ENCODE data around the gene AMER2.

AMER2 gene

GRCh38 chr13:25157681-25158080 is 14.4 kb downstream of the AMER2 start:
- no peak overlapping the region for H3K27ac ChIP-seq (ENCODE audit: low read length)
- no peak overlapping the region for H3K9ac ChIP-seq (ENCODE audit: low read length)
- no peaks in the 10 kb centered on the region for H3K79me2 ChIP-seq (ENCODE audit: low read length)
- no peak overlapping the region for H2AFZ ChIP-seq (ENCODE audit: low read depth, low read length)
- H4K20me1 ChIP-seq (ENCODE audit: insufficient read depth, low read length): no peaks in the 10 kb centered on the region
- no peaks in the 10 kb centered on the region for H3K27me3 ChIP-seq (ENCODE audit: low read depth, low read length)
- TF ChIP-seq CTCF (IDR thresholded peaks at IDR 0.05; ENCODE audit: low read depth, low read length) (no peak), EZH2phosphoT487 (IDR thresholded peaks at IDR 0.05; ENCODE audit: low read depth) (no peak)
- H3K4me3 ChIP-seq (ENCODE audit: low read length): no peak overlapping the region
- H3K4me1 ChIP-seq (ENCODE audit: low read length): no peaks in the 10 kb centered on the region
- no peaks in the 10 kb centered on the region for H3K9me3 ChIP-seq (ENCODE audit: insufficient read depth, low read length)
- no peak overlapping the region for H3K4me2 ChIP-seq (ENCODE audit: low read length)
- no peaks in the 10 kb centered on the region for H3K36me3 ChIP-seq (replicated peaks; ENCODE audit: low read depth, low read length)

DNA sequence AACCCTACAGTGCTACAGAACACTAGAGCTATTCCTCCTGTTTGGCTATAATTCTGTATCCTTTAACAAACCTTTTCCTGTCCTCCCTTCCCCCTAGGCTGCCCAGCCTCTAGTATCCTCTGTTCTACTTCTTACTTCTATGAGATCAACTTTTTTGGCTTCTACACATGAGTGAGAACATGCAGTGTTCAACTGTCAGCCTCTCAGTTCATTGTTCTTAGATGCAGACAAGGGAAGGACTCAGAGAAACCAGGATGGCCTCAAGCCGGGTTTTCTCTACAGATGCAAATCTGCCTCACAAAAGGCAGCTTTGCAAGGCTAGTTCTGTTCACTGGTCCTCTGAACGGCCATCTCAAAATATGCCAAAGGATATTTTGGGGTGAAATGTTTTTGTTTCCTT is 18.4 kb downstream of the AMER2 start:
- H3K79me2 ChIP-seq (ENCODE audit: low read length): no peaks in the 10 kb centered on the region
- peaks cover under 1% of the 10 kb centered on the region for H3K36me3 ChIP-seq (replicated peaks; ENCODE audit: low read depth, low read length)
- TF ChIP-seq CTCF (IDR thresholded peaks at IDR 0.05; ENCODE audit: low read depth, low read length): no peak
- TF ChIP-seq EZH2phosphoT487 (IDR thresholded peaks at IDR 0.05; ENCODE audit: low read depth): no peak
- H3K9ac ChIP-seq (ENCODE audit: low read length): no peak overlapping the region
- H3K4me2 ChIP-seq (ENCODE audit: low read length): no peak overlapping the region
- H3K4me3 ChIP-seq (ENCODE audit: low read length): no peak overlapping the region
- H3K27ac ChIP-seq (ENCODE audit: low read length): no peak overlapping the region
- no peaks in the 10 kb centered on the region for H4K20me1 ChIP-seq (ENCODE audit: insufficient read depth, low read length)
- H2AFZ ChIP-seq (ENCODE audit: low read depth, low read length): 0 out of 2 replicates have a peak overlapping the region, but pooled peaks have one; percentile 20
- H3K9me3 ChIP-seq (ENCODE audit: insufficient read depth, low read length): peaks cover 2% of the 10 kb centered on the region; the same call in 1 of the 2 replicates
- H3K27me3 ChIP-seq (ENCODE audit: low read depth, low read length): no peaks in the 10 kb centered on the region
- H3K4me1 ChIP-seq (ENCODE audit: low read length): no peaks in the 10 kb centered on the region

DNA sequence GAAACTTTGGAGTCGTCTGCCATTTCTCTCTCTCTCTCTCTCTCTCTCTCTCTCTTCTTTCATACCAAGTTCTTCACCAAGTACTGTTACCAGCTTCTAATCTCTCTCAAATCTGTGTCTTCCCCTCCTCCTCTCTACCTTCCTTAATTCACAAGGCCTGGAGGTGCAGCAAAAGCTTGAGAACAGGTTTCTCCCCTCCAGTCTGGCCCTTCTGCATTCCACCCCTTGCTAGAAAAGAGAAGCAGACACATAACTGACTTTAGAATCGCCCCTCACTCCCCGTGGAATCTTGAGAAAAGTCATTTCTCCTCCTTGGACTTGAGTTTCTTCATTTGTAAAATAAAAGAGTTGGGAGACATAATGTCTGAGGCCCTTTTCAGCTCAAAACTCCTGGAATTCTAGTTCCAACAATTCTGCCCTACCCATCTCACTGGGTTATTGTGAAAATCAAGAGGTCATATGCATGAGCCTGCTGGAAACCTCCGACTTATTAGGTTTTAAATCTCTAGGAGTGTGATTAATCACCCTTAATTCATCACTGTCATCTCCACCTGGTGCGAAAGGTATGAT is 20.4 kb downstream of the AMER2 start:
- H3K9me3 ChIP-seq (ENCODE audit: insufficient read depth, low read length): peaks cover 12% of the 10 kb centered on the region; the same call in 1 of the 2 replicates
- TF ChIP-seq EZH2phosphoT487 (IDR thresholded peaks at IDR 0.05; ENCODE audit: low read depth) (no peak), CTCF (IDR thresholded peaks at IDR 0.05; ENCODE audit: low read depth, low read length) (no peak)
- peaks cover 6% of the 10 kb centered on the region for H3K36me3 ChIP-seq (replicated peaks; ENCODE audit: low read depth, low read length)
- no peak overlapping the region for H3K4me2 ChIP-seq (ENCODE audit: low read length)
- no peak overlapping the region for H3K9ac ChIP-seq (ENCODE audit: low read length)
- no peak overlapping the region for H2AFZ ChIP-seq (ENCODE audit: low read depth, low read length)
- 0 out of 2 replicates have a peak, but pooled peaks cover 4% of the 10 kb centered on the region for H3K4me1 ChIP-seq (ENCODE audit: low read length)
- no peaks in the 10 kb centered on the region for H3K79me2 ChIP-seq (ENCODE audit: low read length)
- H4K20me1 ChIP-seq (ENCODE audit: insufficient read depth, low read length): no peaks in the 10 kb centered on the region
- no peak overlapping the region for H3K27ac ChIP-seq (ENCODE audit: low read length)
- H3K4me3 ChIP-seq (ENCODE audit: low read length): no peak overlapping the region
- no peaks in the 10 kb centered on the region for H3K27me3 ChIP-seq (ENCODE audit: low read depth, low read length)

DNA sequence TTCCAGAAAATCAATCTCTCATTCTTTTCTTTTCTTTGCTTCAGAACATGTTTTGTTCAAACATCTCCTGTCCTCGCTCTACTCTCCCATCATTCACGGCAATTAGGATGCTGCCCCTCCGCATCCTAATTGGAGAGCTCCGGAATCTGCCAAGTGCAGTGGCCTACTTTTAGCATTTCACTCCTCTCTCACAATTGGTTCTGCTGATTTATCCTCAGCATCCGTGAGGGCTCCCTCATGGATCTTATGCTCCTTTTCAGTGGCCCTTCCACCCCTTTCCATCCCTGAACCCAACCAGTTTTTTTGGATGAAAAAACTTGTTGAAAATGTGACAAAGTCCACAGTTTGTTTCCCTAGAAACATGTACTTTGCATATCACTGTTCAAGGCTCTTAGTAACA is 22.4 kb downstream of the AMER2 start:
- Histone ChIP-seq H3K4me2 (ENCODE audit: low read length) (no peak overlapping the region), H3K4me1 (ENCODE audit: low read length) (0 out of 2 replicates have a peak, but pooled peaks cover 4% of the 10 kb centered on the region), H3K9me3 (ENCODE audit: insufficient read depth, low read length) (peaks cover 12% of the 10 kb centered on the region; the same call in 1 of the 2 replicates), H2AFZ (ENCODE audit: low read depth, low read length) (no peak overlapping the region), H3K27me3 (ENCODE audit: low read depth, low read length) (no peaks in the 10 kb centered on the region), H3K79me2 (ENCODE audit: low read length) (no peaks in the 10 kb centered on the region), H3K4me3 (ENCODE audit: low read length) (no peak overlapping the region), H3K36me3 (replicated peaks; ENCODE audit: low read depth, low read length) (peaks cover 6% of the 10 kb centered on the region), H3K27ac (ENCODE audit: low read length) (no peak overlapping the region), H4K20me1 (ENCODE audit: insufficient read depth, low read length) (no peaks in the 10 kb centered on the region), H3K9ac (ENCODE audit: low read length) (no peak overlapping the region)
- TF ChIP-seq CTCF (IDR thresholded peaks at IDR 0.05; ENCODE audit: low read depth, low read length) (no peak), EZH2phosphoT487 (IDR thresholded peaks at IDR 0.05; ENCODE audit: low read depth) (no peak)
